ENCODE results near the gene GFAP.

DNA sequence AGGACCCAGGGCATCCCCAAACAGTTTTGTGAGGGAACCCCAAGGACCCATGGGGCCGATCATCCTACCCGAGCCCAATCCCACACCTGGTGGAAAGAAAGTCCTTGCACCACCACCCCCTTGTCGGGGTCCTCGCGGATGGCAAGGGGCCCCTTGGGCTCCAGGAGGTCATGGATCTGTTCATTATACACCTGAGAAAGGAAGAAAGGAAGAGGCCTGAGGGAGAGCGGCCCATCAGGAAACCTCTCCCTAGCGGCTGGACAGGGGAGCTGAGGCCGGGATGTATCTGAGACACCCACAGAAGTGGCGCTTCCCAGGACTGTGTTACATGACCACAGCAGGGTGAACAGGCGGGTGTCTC is 19.4 kb upstream of the GFAP start:
- TF ChIP-seq GATA2 (IDR thresholded peaks at IDR 0.05; ENCODE audit: low read depth, low read length) (no peak), GATA3 (IDR thresholded peaks at IDR 0.05; ENCODE audit: low read depth, low read length) (no peak)

Measured in SH-SY5Y (cell line).